GM13977 (cell line): Measurements from ENCODE around the gene WDR17.

Experiments
- DNase-seq: peaks from one replicate; pipeline ENCODE4 v3.0.0; 2012; ENCODE audit warnings: low spot score
- in situ Hi-C: fragments of 300-500 bp; cut with MboI; formaldehyde crosslinking; loops from one replicate; pipeline ENCODE4 v1.12.0; 2022; ENCODE audit warnings: low sequenced_read_pairs, low pct_unique_long_range_greater_than_20kb, mixed read lengths, inconsistent platforms; ENCODE audit not compliant: unreplicated experiment
- TF ChIP-seq, protein P1 (sequence below): IDR thresholded peaks from 2 replicates; pipeline ENCODE4 v1.5.1; 2012; ENCODE audit warnings: mild to moderate bottlenecking, control low read depth; ENCODE audit not compliant: insufficient read depth; ENCODE audit errors: extremely low read depth, missing control alignments

The WDR17 gene

DNA sequence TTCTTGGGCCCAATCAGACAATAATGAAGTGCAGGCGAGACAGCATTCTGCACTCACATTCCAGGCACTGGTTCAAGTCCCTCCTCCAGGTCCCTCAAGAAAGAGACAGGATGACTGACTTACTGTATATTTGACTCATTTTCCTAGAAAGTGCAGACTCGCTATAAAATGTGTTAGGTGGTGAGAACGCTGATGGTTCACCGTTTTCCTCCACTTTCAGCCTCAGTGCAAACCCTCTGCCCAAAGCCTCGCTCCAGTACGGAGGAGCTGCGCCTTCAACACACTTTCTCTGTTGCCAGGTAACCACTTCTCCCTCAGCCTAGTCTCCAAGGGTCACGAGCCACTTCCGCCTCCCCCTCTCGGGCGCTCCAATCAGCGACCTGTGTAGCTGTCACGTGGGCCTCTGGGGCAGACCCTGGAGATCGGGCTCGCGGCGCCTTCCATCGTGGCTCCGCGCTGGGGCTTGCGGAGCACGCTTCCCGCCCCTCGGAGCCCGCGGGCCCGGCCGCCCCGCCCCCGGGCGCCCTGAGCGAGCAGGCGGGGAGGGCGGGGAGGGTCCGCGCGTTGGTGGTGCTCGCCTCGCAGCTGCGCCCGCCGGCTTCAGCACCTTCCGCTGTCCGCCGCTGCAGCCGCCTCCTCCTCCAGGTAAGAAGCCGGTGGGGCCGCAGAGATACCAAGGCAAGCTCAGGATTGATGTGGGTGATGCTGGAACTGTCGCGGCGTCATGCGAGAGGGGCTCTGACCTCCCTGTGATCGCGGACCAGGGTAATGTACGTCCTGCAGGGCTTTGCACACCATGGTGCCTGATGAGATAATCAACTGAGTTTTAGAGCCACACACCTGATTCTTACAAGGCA, at the start of gene WDR17:
Gene WDR17, plus strand, starts transcription at position 407 of the 857 bp plus-strand sequence. CDS start 45,740 bp downstream, outside the sequence.
- in situ Hi-C loops = no loop called here
- peak; percentile 95 for DNase-seq

DNA sequence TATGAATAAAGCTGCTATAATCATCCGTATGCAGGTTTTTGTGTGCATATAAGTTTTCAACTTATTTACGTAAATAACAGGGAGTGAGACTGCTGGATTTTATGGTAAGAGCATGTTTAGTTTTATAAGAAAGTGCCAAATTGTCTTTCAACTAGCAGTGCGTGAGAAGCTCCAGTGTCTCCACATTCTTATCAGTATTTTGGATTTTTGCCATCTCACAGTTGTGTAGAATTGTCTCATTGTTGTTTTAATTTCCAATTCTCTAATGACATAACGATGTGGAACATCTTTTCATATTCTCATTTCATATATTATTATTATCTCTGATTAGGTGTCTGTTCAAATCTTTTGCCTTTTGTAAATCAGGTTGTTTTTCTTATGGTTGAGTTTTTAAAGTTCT, 49.0 kb upstream of the WDR17 start:
- TF ChIP-seq, protein P1, sequence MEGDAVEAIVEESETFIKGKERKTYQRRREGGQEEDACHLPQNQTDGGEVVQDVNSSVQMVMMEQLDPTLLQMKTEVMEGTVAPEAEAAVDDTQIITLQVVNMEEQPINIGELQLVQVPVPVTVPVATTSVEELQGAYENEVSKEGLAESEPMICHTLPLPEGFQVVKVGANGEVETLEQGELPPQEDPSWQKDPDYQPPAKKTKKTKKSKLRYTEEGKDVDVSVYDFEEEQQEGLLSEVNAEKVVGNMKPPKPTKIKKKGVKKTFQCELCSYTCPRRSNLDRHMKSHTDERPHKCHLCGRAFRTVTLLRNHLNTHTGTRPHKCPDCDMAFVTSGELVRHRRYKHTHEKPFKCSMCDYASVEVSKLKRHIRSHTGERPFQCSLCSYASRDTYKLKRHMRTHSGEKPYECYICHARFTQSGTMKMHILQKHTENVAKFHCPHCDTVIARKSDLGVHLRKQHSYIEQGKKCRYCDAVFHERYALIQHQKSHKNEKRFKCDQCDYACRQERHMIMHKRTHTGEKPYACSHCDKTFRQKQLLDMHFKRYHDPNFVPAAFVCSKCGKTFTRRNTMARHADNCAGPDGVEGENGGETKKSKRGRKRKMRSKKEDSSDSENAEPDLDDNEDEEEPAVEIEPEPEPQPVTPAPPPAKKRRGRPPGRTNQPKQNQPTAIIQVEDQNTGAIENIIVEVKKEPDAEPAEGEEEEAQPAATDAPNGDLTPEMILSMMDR = no peak
- DNase-seq = no peak
- in situ Hi-C loops = no loop called here

More for the DNA sequence above, at the start of gene WDR17:
- TF ChIP-seq, protein P1 = no peak

DNA sequence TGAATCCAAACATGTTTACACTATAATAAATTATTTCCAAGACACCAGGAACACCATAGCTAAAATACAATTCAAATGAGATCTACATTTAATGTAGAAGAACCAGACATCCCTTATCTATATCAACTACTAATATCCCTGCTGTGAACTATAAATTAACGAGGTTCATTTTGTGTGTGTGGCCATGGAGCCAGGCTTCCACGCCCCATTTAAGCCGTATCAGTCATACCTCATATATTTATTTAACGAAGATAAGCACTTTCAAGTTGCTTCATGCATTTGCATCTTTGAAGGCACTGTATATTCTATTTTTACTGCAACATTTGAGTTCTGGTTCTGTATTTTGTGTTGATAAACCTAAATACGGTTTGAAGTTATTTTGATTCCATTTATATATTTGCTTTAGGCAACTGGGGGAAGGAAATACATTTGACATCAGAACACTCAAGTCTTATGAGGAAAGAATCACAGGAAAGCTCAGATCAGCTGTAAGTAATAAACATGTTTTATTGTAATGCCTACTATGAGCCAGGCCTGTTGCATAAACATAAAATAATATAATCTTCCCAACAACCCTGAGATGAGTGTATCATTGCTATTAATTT, 45.1 kb upstream of the WDR17 start:
- no peak for DNase-seq
- TF ChIP-seq, protein P1 = no peak
- in situ Hi-C loops = no loop called here

DNA sequence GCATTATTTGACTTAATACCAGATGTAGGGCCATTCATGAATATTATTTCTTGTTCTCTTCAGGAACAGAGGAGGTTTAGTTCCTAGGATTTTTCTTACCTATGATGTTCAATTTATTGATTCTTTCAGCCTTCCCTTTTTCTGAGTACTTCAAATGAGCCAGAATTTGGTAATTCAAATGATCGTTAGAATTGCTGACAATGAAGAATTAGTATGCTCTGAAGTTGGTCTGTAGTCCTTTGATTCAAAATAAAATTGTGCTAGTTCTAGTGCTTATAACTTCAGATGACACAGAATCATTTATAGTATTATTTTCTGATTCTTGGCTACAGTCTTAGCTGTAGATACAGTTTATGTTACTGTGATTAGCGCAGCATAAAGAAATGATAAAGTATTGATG, 35.2 kb upstream of the WDR17 start:
- in situ Hi-C loops = loop anchor here (25.0 kb wide), 1 partner anchor 307 kb away; no protein-coding TSS in a partner anchor
- DNase-seq = no peak
- TF ChIP-seq, protein P1 = no peak

DNA sequence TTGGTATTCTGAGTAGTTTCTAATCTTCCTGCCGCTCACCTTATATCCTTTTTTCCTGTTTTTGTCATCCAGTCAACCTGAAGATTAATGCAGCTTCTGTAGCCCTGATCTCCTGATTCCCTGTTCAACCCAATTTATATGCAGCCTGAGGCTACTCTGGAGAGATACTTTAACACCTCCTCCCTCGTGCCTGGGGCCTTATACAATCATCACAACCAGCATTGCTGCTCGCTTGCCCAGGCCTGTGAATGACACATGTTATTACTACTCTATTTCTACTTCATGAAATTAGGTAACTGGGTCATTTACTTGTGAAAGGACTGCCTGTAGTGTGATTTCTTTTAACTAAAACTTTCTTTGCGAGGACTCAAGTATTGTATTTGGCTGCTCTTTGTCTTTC, 33.7 kb upstream of the WDR17 start:
- in situ Hi-C loops = loop anchor here (25.0 kb wide), 1 partner anchor 305 kb away; no protein-coding TSS in a partner anchor
- TF ChIP-seq, protein P1 = no peak

DNA sequence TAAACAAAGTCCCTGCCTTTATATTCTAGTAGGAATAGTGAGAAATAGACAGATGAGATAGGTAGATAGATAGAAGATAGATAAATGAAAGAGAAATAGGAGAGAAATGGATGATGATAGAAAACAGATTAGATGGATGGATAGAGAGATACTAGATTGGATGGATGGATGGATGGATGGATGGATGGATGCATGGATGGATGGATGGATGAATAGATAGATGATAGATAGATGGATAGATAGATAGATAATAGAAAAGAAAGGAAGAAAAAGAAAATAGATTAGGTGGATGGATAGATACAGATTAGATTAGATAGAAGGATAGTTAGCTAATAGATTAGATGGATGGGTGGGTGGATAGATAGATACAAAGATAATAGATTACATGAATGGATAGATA, 33.2 kb upstream of the WDR17 start:
- TF ChIP-seq, protein P1 = no peak
- no peak for DNase-seq
- in situ Hi-C loops = loop anchor here (25.0 kb wide), 1 partner anchor 305 kb away; no protein-coding TSS in a partner anchor

More for the DNA sequence above, 33.7 kb upstream of the WDR17 start:
- no peak for DNase-seq
